Neural crest cell (in vitro differentiated cells): ENCODE data around the gene LSM5. TPM values are rescaled to one million over a fixed set of nuclear protein-coding genes. Genes with fewer than 3 reads are reported as not detected.

Source experiments
- DNase-seq: peaks from one replicate; pipeline ENCODE4 v3.0.0; 2021; ENCODE audit warnings: low read depth, mixed read lengths, low spot score
- H3K27ac Mint-ChIP-seq: one replicate; pipeline ENCODE4 v1.8.0; 2021; ENCODE audit warnings: mild to moderate bottlenecking, mixed read lengths; ENCODE audit not compliant: unreplicated experiment
- H3K27me3 Mint-ChIP-seq: 2 replicates; pipeline ENCODE4 v1.8.0; 2021; ENCODE audit warnings: low read depth, mild to moderate bottlenecking, mixed read lengths
- H3K36me3 Mint-ChIP-seq: 2 replicates; pipeline ENCODE4 v1.8.0; 2021; ENCODE audit warnings: low read depth, mild to moderate bottlenecking, mixed read lengths
- H3K4me1 Mint-ChIP-seq: 2 replicates; pipeline ENCODE4 v1.8.0; 2021; ENCODE audit warnings: mixed read lengths
- H3K4me3 Mint-ChIP-seq: one replicate; pipeline ENCODE4 v1.8.0; 2021; ENCODE audit warnings: mild to moderate bottlenecking, mixed read lengths
- H3K9me3 Mint-ChIP-seq: 2 replicates; pipeline ENCODE4 v1.8.0; 2021; ENCODE audit warnings: mixed read lengths
- total RNA-seq: library from RNA; stranded (reverse); gene quantifications from 2 replicates; pipeline ENCODE4 v1.2.1, GENCODE V29; 2021
- TF ChIP-seq, protein P1 (sequence below): fragments of 200-600 bp; sonication (generic); conservative IDR thresholded peaks from 2 replicates; pipeline ENCODE4 v1.5.0; 2021; ENCODE audit warnings: antibody characterized with exemption, mild to moderate bottlenecking

LSM5 gene
- total RNA-seq, 1 donor from 2014 or later = 89.0 TPM

DNA sequence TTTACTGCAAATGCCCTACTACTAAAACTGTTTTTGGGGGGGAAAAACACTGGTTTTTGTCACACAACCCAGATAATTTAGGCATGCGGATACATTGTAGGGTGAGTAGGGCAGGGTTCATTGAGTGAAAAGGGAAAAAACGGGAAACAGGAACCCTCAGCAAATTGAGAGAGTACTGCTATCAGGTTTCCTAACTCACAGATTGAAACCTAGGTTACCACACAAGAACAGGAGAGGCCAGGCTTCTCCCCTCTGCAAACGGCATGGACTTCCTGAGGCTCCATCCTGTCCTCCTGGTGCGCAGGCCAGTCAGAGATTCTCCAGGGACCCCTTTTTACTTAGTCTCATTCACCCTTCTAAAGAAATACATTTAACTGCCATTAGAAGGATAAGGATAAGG is 35.7 kb upstream of the LSM5 start:
- Mint-ChIP-seq H3K4me1 (no peaks in the 10 kb centered on the region), H3K27ac (no peak overlapping the region), H3K27me3 (no peaks in the 10 kb centered on the region), H3K36me3 (peaks cover 32% of the 10 kb centered on the region), H3K4me3 (no peak overlapping the region), H3K9me3 (peaks cover 17% of the 10 kb centered on the region)
- TF ChIP-seq, protein P1, sequence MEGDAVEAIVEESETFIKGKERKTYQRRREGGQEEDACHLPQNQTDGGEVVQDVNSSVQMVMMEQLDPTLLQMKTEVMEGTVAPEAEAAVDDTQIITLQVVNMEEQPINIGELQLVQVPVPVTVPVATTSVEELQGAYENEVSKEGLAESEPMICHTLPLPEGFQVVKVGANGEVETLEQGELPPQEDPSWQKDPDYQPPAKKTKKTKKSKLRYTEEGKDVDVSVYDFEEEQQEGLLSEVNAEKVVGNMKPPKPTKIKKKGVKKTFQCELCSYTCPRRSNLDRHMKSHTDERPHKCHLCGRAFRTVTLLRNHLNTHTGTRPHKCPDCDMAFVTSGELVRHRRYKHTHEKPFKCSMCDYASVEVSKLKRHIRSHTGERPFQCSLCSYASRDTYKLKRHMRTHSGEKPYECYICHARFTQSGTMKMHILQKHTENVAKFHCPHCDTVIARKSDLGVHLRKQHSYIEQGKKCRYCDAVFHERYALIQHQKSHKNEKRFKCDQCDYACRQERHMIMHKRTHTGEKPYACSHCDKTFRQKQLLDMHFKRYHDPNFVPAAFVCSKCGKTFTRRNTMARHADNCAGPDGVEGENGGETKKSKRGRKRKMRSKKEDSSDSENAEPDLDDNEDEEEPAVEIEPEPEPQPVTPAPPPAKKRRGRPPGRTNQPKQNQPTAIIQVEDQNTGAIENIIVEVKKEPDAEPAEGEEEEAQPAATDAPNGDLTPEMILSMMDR = no peak
- no peak for DNase-seq

GRCh38 chr7:32524631-32525030 is 34.5 kb upstream of the LSM5 start:
- Mint-ChIP-seq H3K4me3 (no peak overlapping the region), H3K36me3 (peaks cover 44% of the 10 kb centered on the region), H3K27me3 (no peaks in the 10 kb centered on the region), H3K4me1 (no peaks in the 10 kb centered on the region), H3K9me3 (peaks cover 25% of the 10 kb centered on the region), H3K27ac (no peak overlapping the region)
- DNase-seq = no peak
- TF ChIP-seq, protein P1 = no peak

- Mint-ChIP-seq H3K27me3 (no peaks in the 10 kb centered on the region), H3K27ac (no peak overlapping the region), H3K4me1 (no peaks in the 10 kb centered on the region), H3K4me3 (no peak overlapping the region), H3K36me3 (peaks cover 42% of the 10 kb centered on the region), H3K9me3 (peaks cover 25% of the 10 kb centered on the region)
- TF ChIP-seq, protein P1 = no peak
- DNase-seq = no peak
Observed at GRCh38 chr7:32522746-32523530, 32.8 kb upstream of the LSM5 start.

- Mint-ChIP-seq H3K9me3 (peaks cover 39% of the 10 kb centered on the region), H3K4me1 (no peaks in the 10 kb centered on the region), H3K27me3 (no peaks in the 10 kb centered on the region), H3K36me3 (peaks cover 66% of the 10 kb centered on the region), H3K27ac (no peak overlapping the region), H3K4me3 (peak overlapping the region; percentile 9)
- no peak for DNase-seq
- TF ChIP-seq, protein P1 = no peak
Observed at GRCh38 chr7:32519763-32520162, 29.6 kb upstream of the LSM5 start.

DNA sequence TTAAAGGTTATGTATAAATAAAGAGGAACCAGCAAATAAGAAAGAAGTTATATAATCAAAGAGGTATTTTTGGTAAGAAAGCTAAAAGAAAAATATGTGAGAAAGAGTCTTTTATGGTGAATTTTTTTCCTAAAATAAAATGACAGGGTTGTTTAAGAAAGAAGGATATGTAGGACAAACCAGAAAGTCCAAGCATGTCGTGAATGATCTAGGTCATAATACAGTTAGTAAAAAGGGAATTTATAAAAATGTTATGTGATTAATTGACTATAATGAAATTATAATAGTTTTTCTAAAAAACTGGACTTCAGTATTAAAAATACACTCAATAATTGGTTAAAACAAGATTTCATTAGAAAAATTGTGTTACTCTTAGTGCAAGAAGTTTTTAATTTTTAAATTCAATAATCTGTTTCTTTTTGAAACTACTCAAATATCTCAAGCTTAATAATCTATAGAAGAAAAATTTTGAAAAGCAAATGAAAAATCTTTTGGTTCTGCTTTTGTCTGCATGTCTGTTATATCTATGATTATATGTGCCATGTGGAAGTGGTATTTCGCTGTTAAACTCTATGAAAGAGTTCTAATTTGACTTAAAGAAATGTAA is 28.5 kb upstream of the LSM5 start:
- no peaks in the 10 kb centered on the region for H3K27me3 Mint-ChIP-seq
- no peak overlapping the region for H3K27ac Mint-ChIP-seq
- TF ChIP-seq, protein P1 = no peak
- H3K9me3 Mint-ChIP-seq = peaks cover 47% of the 10 kb centered on the region
- H3K36me3 Mint-ChIP-seq = peaks cover 72% of the 10 kb centered on the region
- no peaks in the 10 kb centered on the region for H3K4me1 Mint-ChIP-seq
- no peak overlapping the region for H3K4me3 Mint-ChIP-seq
- DNase-seq = no peak
